ENCODE data around the gene OMA1. TPM values are rescaled to one million over a fixed set of nuclear protein-coding genes. Genes with fewer than 3 reads are reported as not detected.

The OMA1 gene
- total RNA-seq, 1 donor from 2014 or later: 32.0 TPM

- Mint-ChIP-seq H3K27me3 (no peaks in the 10 kb centered on the region), H3K36me3 (ENCODE audit: insufficient read depth) (peaks cover 13% of the 10 kb centered on the region), H3K4me3 (ENCODE audit: low read depth) (no peak overlapping the region), H3K9me3 (ENCODE audit: low read depth) (no peaks in the 10 kb centered on the region), H3K4me1 (ENCODE audit: low read depth) (no peaks in the 10 kb centered on the region), H3K27ac (no peak overlapping the region)
- no peak for DNase-seq (ENCODE audit: low spot score, unreplicated experiment)
- no peak for TF ChIP-seq CTCF (IDR thresholded peaks at IDR 0.05; ENCODE audit: unreplicated experiment)
Observed at GRCh38 chr1:58481962-58482361, 64.6 kb downstream of the OMA1 start.

- Mint-ChIP-seq H3K4me3 (ENCODE audit: low read depth) (no peak overlapping the region), H3K27ac (no peak overlapping the region), H3K9me3 (ENCODE audit: low read depth) (no peaks in the 10 kb centered on the region), H3K27me3 (no peaks in the 10 kb centered on the region), H3K4me1 (ENCODE audit: low read depth) (no peaks in the 10 kb centered on the region), H3K36me3 (ENCODE audit: insufficient read depth) (peaks cover 10% of the 10 kb centered on the region)
- no peak for TF ChIP-seq CTCF (IDR thresholded peaks at IDR 0.05; ENCODE audit: unreplicated experiment)
- DNase-seq (ENCODE audit: low spot score, unreplicated experiment): no peak
Observed at GRCh38 chr1:58480191-58480590, 66.3 kb downstream of the OMA1 start.

GRCh38 chr1:58477390-58477789 is 69.1 kb downstream of the OMA1 start:
- Mint-ChIP-seq H3K9me3 (ENCODE audit: low read depth) (no peaks in the 10 kb centered on the region), H3K4me3 (ENCODE audit: low read depth) (no peak overlapping the region), H3K27ac (no peak overlapping the region), H3K4me1 (ENCODE audit: low read depth) (no peaks in the 10 kb centered on the region), H3K27me3 (no peaks in the 10 kb centered on the region), H3K36me3 (ENCODE audit: insufficient read depth) (peaks cover 8% of the 10 kb centered on the region)
- TF ChIP-seq CTCF (IDR thresholded peaks at IDR 0.05; ENCODE audit: unreplicated experiment): no peak
- DNase-seq (ENCODE audit: low spot score, unreplicated experiment): no peak

- Mint-ChIP-seq H3K4me3 (ENCODE audit: low read depth) (no peak overlapping the region), H3K36me3 (ENCODE audit: insufficient read depth) (peaks cover 4% of the 10 kb centered on the region), H3K27ac (no peak overlapping the region), H3K4me1 (ENCODE audit: low read depth) (no peaks in the 10 kb centered on the region), H3K9me3 (ENCODE audit: low read depth) (no peaks in the 10 kb centered on the region), H3K27me3 (no peaks in the 10 kb centered on the region)
- TF ChIP-seq CTCF (IDR thresholded peaks at IDR 0.05; ENCODE audit: unreplicated experiment): no peak
- DNase-seq (ENCODE audit: low spot score, unreplicated experiment): no peak
Observed at GRCh38 chr1:58476179-58476578, 70.3 kb downstream of the OMA1 start.

- Mint-ChIP-seq H3K9me3 (ENCODE audit: low read depth) (no peaks in the 10 kb centered on the region), H3K27me3 (peaks cover 3% of the 10 kb centered on the region), H3K4me3 (ENCODE audit: low read depth) (no peak overlapping the region), H3K4me1 (ENCODE audit: low read depth) (no peaks in the 10 kb centered on the region), H3K36me3 (ENCODE audit: insufficient read depth) (no peaks in the 10 kb centered on the region), H3K27ac (no peak overlapping the region)
- DNase-seq (ENCODE audit: low spot score, unreplicated experiment): no peak
- TF ChIP-seq CTCF (IDR thresholded peaks at IDR 0.05; ENCODE audit: unreplicated experiment): no peak
Observed at GRCh38 chr1:58469476-58469875, 77.0 kb downstream of the OMA1 start.

All from progenitor cell of endocrine pancreas (in vitro differentiated cells).